ENCODE measurements around the gene NCK2. TPM values are rescaled to one million over a fixed set of nuclear protein-coding genes. Genes with fewer than 3 reads are reported as not detected.
A peak's percentile ranks its signal among the peaks of the same experiment; 100 is the strongest.

The NCK2 gene
- total and polyA plus RNA-seq, 12 donors: 18.5 to 45.1 (median 29.0) TPM

GRCh38 chr2:105919191-105919811, 174.6 kb downstream of the NCK2 start:
- intact Hi-C loops (cut with DNase I): no loop called here
- WGBS, 2 donors: 53 to 56% methylated on average over 3 of the region's 3 CpGs
- peak; percentile 80 to 95 (median 88) for ATAC-seq

DNA sequence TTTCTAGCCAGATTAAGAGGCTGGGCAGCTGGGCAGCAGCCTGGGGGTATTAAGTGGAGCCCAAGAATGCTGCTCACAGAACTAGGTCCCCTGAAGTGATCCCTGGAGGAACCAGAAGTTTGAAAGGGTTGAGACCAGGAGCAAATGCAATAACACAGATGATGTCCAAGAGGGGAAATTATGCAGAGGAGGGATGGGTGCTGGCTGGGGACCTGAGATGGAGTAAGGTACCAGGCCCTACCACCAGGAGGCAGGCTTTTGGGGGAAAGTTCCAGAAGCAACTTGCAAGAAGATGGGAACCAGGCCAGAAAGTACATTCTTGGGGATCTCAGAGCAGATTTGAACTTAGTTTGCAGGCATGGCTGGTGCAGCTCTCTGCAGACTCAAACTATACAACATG, 175.1 kb downstream of the NCK2 start:
- intact Hi-C loops (cut with DNase I): loop anchor here in 4 of 10 donors (10.0 kb wide), 4 partner anchors 105 to 525 kb away; partner anchors contain the start of gene FHL2 (in 1 of the 4)
- TF ChIP-seq, protein P1, sequence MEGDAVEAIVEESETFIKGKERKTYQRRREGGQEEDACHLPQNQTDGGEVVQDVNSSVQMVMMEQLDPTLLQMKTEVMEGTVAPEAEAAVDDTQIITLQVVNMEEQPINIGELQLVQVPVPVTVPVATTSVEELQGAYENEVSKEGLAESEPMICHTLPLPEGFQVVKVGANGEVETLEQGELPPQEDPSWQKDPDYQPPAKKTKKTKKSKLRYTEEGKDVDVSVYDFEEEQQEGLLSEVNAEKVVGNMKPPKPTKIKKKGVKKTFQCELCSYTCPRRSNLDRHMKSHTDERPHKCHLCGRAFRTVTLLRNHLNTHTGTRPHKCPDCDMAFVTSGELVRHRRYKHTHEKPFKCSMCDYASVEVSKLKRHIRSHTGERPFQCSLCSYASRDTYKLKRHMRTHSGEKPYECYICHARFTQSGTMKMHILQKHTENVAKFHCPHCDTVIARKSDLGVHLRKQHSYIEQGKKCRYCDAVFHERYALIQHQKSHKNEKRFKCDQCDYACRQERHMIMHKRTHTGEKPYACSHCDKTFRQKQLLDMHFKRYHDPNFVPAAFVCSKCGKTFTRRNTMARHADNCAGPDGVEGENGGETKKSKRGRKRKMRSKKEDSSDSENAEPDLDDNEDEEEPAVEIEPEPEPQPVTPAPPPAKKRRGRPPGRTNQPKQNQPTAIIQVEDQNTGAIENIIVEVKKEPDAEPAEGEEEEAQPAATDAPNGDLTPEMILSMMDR (IDR thresholded peaks at IDR 0.05): peak; percentile 19 to 50 (median 38)
- H3K9me3 ChIP-seq: peaks cover 0 to 32% (median 7%) of the 10 kb centered on the region in 11 donors
- H3K4me3 ChIP-seq: no peak overlapping the region
- peaks cover 0 to 31% (median 16%) of the 10 kb centered on the region in 9 donors for H3K4me1 ChIP-seq
- H3K27me3 ChIP-seq: no peaks in the 10 kb centered on the region
- ATAC-seq: peak in 2 of 8 donors; percentile 15 to 37
- peak overlapping the region in 4 of 10 donors; percentile 30 to 65 (median 56) for H3K27ac ChIP-seq
- DNase-seq: no peak
- H3K36me3 ChIP-seq: no peaks in the 10 kb centered on the region

More at GRCh38 chr2:105919191-105919811, 174.6 kb downstream of the NCK2 start:
- peaks cover 0 to 31% (median 16%) of the 10 kb centered on the region in 9 donors for H3K4me1 ChIP-seq
- TF ChIP-seq, protein P1 (IDR thresholded peaks at IDR 0.05): no peak
- H3K27ac ChIP-seq: peak overlapping the region in 4 of 10 donors; percentile 30 to 65 (median 56)
- no peaks in the 10 kb centered on the region for H3K27me3 ChIP-seq
- H3K36me3 ChIP-seq: no peaks in the 10 kb centered on the region
- no peak overlapping the region for H3K4me3 ChIP-seq
- H3K9me3 ChIP-seq: peaks cover 0 to 37% (median 12%) of the 10 kb centered on the region in 11 donors
- DNase-seq: peak; percentile 64 to 72

- Histone ChIP-seq H3K27ac (no peak overlapping the region), H3K4me1 (peaks cover 0 to 38% (median 30%) of the 10 kb centered on the region in 9 donors), H3K36me3 (no peaks in the 10 kb centered on the region), H3K4me3 (no peak overlapping the region), H3K27me3 (no peaks in the 10 kb centered on the region), H3K9me3 (peaks cover 0 to 14% (median 0%) of the 10 kb centered on the region in 11 donors)
- DNase-seq (no peak), ATAC-seq (no peak)
- TF ChIP-seq, protein P1 (IDR thresholded peaks at IDR 0.05): no peak
- intact Hi-C loops (cut with DNase I): loop anchor here in 4 of 10 donors (10.0 kb wide), 4 partner anchors 101 to 529 kb away; partner anchors contain the start of gene FHL2 (in 1 of the 4)
- WGBS, 2 donors: 72 to 86% methylated on average over 6 of the region's 6 CpGs
Measured at GRCh38 chr2:105924271-105924670, 179.6 kb downstream of the NCK2 start.

DNA sequence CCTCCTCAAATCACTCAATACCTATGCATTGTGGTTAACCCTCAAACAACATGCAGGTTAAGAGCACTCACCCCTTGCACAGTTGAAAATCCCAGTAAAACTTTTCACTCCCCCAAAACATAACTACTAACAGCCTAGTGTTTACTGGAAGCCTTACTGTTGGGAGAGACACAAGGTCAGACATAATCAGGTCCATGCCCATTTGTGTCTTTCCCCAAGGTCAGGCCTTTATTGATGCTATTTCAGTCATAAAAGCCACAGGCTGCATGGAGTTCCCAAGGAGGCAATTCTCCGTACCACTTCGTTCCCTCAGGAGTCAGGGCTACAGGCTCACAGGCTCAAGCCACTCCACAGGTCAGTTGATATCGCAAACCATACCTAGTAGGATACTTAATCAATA, 180.2 kb downstream of the NCK2 start:
- no peak overlapping the region for H3K27ac ChIP-seq
- intact Hi-C loops (cut with DNase I): loop anchor here in 4 of 10 donors (5.0 to 10.0 kb wide), 5 partner anchors 87 to 530 kb away; partner anchors contain the start of gene FHL2 (in 1 of the 4)
- DNase-seq: no peak

More for the DNA sequence above, 180.2 kb downstream of the NCK2 start:
- peaks cover 0 to 36% (median 25%) of the 10 kb centered on the region in 9 donors for H3K4me1 ChIP-seq
- H3K4me3 ChIP-seq: no peak overlapping the region
- WGBS, 2 donors: 94% methylated on average over 3 of the region's 3 CpGs
- TF ChIP-seq, protein P1 (IDR thresholded peaks at IDR 0.05): no peak
- H3K36me3 ChIP-seq: no peaks in the 10 kb centered on the region
- ATAC-seq: no peak
- H3K9me3 ChIP-seq: peaks cover 0 to 14% (median 0%) of the 10 kb centered on the region in 11 donors
- no peaks in the 10 kb centered on the region for H3K27me3 ChIP-seq

Measured in heart right ventricle (tissue), 16 donors.